Measurements from ENCODE around the gene EFHC1.

Gene EFHC1

DNA sequence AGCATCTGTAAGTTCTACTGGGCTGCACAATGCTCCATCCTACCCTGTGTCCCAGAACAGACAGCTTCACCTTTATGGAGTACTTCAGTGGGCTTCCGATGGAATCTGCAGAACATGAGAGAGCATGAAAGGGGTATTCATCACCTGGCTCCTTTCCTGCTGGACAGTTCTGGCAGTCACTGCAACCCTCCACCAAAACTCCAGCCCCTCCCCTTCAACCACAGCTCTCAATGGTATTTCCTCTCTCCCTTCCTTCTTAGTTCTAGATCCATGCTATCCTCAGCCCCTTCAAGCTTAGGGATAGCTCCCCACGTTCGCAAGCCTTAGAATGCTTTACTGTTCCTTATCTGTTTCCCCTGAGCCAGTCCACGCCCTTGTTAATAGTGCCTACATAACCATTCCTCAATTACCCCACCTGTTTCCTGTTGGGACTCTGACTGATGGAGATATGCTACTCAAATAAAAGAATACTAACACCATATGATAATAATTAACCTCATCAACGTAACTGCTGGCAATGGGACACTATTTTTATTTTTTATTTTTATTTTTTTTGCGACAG, 130.0 kb downstream of the EFHC1 start:
- in situ Hi-C loops (cut with MboI; ENCODE audit: low sequenced_read_pairs): no loop called here

DNA sequence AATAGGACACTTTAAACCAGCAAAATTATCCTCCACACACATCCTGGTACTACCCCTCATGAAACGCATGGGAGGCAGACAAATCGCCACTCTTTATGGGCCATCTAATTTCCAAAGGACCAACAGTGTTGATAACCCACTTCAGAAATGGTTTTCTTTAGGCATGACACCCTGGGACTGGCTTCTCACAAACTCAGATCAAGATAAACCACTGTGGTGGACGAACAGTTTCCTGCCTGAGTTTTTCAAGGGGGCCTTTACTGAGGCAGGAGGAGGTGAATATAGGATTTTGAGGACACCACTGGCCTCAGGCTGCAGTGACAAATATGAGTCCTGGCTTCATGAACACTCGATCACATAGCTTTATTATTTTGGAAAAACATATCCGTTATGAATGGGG, 130.7 kb downstream of the EFHC1 start:
- in situ Hi-C loops (cut with MboI; ENCODE audit: low sequenced_read_pairs): no loop called here

DNA sequence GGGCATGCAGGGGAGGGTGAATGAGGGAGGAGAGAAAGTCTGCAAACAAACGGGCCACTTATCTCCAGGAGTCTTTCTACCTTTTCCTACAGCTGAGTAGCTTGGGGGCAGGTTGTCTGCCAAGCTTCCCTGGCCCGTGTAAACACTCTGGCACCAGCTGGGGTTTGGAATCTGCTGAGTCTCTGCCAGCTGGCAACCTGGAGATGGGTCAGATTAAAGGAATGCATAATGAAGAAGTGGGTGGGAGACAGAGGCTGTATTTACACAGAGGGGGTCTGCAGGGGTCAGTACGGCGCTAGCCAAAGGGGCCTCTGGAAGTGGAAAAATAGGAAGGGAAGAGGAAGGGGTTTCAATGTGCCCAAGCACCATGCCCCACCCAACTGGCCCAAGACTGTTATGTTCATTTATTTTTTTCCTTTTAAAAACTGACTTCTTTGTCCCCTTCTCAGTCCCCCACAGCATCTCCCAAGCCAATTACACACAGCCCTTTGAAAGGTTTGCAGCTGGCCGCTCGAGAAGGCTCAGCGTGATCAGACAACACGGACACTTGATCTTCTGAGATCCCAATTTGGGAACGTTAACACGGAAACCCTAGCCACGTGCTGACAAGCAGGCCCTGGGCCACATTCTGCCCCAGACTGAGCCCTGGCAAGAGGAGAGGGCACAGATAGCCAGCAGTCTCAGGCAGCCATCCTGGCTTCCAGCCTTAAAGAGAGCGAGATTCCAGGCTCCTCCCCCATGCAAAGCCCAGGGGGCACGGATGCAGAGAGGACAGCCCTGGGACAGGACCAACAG, 131.5 kb downstream of the EFHC1 start:
- in situ Hi-C loops (cut with MboI; ENCODE audit: low sequenced_read_pairs): no loop called here

DNA sequence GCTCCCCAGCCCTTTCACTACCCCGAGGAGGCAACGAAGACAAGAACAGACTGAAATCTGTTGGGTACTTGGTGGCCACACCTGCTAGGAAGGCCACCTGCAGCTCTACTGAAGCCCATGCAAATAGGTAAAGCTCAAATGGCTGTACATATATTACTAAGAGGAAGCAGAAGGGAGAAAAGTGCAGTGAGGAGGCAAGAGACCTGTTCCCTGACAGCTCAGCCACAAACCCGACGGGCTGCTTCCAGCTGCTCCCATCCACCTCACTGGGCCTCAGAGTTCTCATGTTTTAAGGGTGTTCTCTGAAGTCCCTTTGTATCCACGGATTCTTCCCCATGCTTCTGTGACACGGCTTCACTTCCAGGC, 132.1 kb downstream of the EFHC1 start:
- in situ Hi-C loops (cut with MboI; ENCODE audit: low sequenced_read_pairs): no loop called here

DNA sequence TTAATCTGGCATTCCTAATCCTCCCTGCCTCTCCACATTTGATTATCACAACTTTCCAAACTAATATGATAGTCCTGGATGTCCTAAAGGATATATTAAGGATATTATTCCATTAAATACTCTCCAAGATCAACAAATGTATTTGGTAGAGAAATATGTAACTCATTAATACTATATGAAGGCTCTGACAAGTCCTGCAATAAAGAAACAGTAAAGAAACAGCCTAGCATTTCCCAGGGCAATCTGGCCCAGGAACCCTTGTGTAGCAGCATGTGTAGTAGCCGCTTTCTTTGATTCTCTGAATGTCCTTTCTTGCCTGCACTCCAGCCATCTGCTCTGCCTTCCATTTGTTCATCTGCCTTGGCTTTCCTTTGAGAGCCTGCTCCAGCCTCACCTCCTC, 133.0 kb downstream of the EFHC1 start:
- in situ Hi-C loops (cut with MboI; ENCODE audit: low sequenced_read_pairs): no loop called here

DNA sequence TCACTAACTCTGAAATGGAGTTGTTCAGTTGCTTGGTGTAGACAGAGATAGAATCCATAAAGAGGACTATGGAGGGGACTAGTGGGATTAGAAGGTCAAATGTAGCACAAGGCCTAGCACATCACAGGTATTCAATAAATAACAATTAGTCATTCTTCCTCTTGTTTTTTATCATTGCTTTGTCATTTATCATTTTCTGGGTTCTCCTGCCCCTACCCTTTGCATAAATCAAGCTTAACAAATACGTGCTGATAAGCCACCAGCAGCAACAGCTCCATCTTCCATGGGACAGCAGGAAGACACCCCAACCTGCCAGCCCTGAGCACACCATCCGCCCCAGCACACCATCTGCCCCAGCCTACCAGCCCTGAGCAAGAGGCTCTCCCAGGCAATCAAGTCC, 133.6 kb downstream of the EFHC1 start:
- in situ Hi-C loops (cut with MboI; ENCODE audit: low sequenced_read_pairs): no loop called here

DNA sequence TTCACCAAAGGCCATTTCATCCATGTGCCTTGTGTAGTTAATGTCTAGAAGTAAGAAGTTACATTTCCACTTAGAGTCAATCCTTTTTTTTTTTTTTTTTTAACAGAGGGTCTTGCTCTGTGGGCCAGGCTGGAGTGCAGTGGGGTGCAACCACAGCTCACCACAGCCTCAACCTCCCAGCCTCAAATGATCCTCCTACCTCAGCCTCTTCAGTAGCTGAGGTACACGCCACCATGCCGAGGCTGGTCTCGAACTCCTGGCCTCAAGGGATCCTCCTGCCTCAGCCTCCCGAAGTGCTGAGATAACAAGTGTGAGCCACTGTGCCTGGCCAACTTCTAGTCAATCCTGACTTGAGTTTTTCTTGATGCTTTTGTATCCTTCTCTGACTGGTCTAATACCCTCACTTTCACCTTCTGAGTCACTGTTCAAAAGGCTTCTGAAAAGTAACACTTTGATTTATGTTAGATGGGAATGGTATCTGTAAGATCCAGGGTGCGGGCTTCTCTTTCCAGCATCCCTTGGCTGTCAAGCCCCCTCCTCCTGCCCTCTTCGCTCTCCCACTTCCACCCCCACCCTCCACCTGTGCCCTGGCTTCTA, 134.6 kb downstream of the EFHC1 start:
- in situ Hi-C loops (cut with MboI; ENCODE audit: low sequenced_read_pairs): no loop called here

DNA sequence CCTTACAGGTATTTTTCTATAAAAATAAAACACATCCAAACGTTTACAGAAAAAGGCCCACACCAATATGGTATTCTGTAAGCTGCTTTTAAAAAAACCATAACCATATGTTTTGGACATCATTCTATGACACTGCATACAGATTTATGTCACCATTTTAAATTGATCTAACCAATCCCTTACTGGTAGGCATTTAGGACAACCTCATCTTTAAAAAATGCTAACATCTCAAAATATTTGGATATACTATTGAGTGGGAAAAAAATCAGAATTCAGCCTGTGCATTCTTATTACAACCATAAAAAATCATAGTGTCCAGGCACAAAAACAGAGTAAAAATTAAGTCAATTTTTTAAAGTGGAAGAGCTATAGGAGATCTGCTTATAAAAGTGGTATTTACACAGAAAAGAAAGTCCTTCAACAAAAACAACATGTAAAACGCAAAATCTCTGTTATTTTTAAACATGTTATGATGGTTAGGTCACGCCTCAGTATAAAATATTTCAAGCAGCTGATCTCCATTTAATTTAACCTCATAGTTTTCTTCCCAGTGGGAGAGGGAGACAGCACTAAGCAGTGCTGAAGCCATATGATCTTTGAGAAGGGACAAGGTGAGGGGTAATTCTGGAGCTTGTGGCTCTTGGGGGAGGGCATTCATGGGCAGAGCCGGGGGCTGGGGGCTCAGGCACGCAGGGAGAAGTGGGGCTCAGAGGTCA, 135.5 kb downstream of the EFHC1 start:
- in situ Hi-C loops (cut with MboI; ENCODE audit: low sequenced_read_pairs): no loop called here

DNA sequence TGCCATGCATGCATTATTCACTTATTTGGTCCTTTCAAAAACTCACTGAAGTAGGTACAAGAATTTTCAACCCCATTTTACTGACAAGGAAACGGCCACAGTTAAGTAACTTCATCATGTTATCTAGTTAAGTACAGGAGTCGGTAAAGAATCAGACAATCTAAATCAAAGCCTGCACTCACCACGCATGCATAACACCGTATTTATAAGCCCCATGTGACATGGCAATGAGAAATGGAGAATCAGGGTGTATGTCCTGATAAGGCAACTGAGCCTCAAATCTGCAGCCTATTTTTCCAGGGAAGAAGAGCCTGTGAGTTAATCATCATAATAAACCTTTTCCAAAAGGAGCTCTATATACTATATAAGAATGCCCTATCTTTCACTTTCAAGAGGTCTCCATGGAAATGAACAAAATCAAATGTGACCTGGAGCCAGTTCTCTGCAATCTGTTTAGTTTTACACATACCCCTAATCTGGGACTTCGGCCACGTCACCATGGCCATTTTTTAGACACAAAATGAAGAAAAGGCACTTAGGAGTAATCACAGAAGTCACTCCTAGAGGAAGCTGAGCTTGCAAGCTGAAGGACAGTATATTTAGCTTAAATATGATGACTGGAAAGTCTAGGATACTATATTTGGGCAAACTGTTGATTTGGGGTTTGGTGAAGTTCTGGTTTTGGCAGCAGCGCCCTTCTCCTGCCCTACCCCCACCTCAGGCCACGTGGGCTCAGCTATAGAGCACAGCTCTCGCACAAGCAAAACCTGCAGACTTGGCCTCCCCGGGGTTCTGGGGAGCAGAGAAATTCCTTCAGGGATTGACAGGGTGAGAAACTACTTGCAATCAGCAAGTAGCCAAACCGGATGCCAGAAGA, 137.5 kb downstream of the EFHC1 start:
- in situ Hi-C loops (cut with MboI; ENCODE audit: low sequenced_read_pairs): no loop called here

DNA sequence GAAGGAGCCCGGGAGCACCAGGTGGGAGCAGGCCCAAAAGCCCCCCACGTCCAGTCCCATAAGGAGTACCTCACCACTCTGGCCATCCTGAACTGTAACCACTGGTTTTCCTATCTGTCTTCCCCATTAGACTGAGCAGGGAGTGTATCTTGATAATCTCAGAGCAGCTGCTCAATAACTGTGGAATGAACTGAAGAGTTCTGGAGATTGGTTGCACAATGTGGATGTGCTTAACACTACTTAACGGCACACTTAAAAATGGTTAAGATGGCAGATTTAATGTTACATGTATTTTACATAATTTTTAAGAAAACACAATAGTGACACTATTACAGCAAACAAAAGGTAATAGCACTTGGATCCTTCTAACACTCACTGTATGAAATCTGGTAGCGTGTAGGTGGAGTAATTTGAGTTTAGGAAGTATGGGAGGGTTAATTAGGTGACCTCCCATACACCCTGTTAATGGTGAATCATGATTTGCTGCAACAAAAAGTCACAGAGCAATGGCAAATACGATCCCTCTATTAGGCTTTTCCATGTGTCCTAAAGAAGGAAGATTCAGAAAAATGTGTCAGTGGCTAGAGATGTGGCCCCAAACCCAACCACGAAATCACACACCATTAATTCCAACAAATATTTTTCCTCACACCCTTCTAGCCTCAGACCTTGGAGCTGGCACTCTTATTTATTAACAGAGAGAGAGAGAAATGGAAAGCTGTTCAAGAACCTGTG, 138.3 kb downstream of the EFHC1 start:
- in situ Hi-C loops (cut with MboI; ENCODE audit: low sequenced_read_pairs): no loop called here

DNA sequence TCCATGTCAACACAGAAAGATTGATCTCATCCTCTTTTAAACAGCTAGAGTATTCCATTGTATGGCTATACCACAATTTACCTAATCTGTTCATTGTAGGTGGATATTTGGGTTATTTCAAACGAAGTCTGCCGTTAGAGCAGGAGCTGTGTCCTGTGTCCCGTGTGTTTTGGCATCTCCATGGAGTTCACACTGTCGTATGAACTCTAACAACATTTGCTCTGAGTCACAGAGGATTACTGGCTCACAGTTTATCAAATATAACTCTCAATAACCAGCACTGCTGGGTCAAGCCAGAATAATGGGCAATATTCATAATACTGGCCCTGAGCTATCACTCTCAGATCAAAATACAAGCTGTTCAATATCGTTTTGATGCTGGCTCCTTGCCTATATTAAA, 140.3 kb downstream of the EFHC1 start:
- in situ Hi-C loops (cut with MboI; ENCODE audit: low sequenced_read_pairs): no loop called here

DNA sequence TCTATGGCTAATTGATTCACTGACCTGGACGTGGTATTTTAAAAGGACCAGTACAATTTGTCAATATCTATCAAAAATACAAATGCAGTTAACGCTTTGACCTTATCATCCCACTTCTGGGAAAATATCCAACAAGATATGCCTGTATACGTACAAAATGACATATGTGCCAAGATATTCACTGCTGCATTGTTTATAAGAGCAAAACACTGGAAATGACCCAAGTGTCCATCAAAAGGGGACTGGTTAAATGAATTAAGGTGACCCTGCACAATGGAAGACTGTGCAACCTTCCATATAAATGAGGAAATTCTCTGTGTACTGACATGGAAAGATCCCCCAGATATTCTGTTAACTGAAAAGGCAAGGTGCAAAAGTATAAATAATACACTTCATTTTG, 142.8 kb downstream of the EFHC1 start:
- in situ Hi-C loops (cut with MboI; ENCODE audit: low sequenced_read_pairs): no loop called here

DNA sequence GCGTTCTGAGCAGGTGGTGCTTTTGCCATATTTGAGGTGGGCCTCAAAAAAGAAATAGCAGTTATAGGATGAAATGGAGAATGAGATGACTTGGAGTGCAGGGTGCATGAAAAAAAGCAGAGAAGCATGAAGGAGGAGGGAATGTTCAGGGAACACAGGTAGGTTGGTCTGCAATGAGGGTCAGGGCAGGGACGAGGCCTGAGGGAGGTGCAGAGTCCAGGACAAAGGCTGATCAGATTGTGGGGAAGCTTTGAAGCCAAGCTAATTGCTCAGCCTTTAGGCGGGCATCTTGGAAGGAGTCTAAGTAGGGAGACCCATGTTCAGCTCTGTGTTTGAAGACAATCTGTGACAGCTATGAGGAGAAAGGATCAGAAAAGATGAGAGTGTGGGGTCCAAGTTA, 144.7 kb downstream of the EFHC1 start:
- in situ Hi-C loops (cut with MboI; ENCODE audit: low sequenced_read_pairs): no loop called here

DNA sequence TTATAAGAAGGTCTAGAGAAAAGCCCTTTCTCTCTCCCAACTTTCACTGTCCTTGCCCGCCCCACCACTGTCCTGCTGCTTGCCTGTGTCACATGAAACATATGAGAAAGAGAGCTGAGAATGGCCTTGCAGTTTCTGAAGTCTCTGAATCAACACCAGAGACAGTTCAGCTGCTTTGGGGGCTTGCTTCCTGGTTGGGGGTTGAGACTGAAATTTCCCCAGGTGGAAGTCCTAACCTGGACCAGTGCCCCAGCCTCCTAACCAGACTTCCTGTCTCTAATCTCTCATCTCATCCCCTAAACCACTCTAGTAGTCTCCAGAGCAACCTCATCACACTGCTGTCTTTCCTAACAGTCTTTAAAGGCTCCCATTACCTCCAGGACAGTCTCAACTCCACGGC, 146.1 kb downstream of the EFHC1 start:
- in situ Hi-C loops (cut with MboI; ENCODE audit: low sequenced_read_pairs): no loop called here

DNA sequence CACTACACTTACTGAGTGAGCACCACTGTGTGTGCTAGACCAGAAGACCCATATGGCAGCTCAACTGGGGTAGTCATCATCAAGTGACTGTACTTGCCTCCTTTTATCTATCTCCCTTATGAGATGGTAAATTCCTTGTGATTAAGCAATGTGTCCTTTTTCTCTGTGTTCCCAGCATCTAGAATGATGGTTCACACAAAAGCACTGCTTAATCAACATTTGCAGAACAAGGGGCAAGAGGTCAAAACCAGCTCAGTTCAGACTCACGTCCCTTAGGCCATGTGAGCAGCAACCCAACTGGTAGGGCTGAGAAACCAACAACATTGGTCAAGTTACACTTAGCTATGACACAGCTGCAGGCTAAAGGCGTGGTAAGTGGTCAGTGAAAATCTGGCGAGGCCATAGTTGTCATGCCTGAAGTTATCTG, 146.7 kb downstream of the EFHC1 start:
- in situ Hi-C loops (cut with MboI; ENCODE audit: low sequenced_read_pairs): no loop called here

DNA sequence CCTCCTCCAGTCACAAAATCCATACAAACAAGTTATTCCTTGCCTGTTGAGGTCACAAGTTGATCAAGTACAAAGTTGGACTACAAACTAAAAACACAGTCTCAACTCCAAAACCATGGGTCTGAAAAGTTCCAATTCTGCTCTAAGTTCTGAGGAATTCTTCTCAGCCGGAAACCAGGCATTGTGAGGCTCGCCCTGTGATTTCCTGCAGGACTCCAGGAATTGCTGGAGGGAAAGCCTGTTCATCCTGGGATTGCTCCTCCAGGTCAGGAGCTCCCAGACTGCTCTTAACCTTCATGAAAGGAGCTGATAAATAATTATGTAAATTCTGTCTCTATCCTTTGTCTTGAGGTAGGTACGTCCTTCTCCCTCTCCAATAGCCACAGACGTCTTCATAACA, 148.2 kb downstream of the EFHC1 start:
- in situ Hi-C loops (cut with MboI; ENCODE audit: low sequenced_read_pairs): no loop called here

DNA sequence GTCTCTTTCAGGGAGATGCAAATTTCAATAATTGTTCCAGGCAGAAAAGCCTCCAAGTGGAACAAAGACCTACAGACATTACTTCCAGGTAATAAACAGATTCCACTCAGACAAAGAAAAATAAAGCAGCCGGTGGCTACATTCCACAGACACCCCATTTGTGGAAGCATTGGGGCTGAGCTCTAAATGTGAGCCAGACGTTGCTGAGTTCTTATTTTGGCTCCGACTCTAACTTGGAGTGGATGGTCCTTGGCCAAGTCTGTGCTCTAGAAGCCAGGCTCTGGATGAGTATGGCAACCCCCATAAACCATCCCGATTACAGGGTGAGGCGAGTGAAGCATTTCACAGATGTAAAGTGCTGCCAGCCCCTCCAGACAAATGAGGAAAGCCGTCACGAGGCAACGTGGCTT, 150.2 kb downstream of the EFHC1 start:
- in situ Hi-C loops (cut with MboI; ENCODE audit: low sequenced_read_pairs): no loop called here

DNA sequence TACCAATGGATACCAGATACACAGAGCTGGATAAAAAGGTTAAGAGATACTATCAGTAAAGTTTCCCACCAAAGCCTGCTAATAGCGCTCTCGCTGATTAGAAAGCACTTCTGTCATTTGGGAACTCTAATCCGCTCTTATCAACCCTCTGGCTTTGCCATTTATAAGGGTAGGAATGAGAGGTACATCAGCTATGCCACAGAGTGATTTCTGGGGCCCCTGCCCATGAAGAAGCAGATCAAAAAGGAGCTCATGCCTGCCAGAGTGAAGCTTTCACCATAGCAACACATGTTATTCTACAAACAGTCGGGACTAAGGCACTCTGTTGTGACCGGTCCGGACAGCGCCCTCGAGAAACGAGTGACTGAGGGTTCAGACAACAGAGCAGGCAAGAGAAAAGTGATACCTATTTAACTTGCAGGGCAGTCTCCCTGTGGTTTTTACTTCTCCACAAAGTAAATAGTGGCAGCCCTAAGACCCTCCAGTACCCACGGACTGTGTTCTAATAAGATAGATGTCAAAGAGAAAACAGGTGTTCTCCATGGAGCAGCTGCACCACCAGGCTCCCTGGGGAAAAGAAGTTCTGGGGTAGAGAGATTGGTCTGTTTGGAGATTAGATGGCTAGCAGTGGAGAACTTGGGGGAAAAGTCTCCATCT, 151.1 kb downstream of the EFHC1 start:
- in situ Hi-C loops (cut with MboI; ENCODE audit: low sequenced_read_pairs): no loop called here

DNA sequence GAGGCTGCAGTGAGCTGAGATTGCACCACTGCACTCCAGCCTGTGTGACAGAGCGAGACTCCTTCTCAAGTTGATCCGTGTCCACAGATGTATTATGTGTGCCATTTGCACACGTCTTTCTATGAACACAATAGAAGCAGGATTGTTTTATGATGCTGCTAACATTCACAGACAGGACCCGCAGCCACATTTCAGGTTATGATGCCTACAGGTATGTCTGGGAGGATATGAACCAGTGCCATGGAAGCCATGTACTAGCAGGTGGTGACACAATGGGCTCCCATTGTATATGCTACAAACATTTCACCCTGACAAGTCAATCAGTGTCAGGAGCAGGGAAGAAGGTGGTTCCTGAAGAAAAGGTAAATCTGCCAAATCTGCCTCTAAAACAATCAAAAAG, 152.4 kb downstream of the EFHC1 start:
- in situ Hi-C loops (cut with MboI; ENCODE audit: low sequenced_read_pairs): no loop called here

DNA sequence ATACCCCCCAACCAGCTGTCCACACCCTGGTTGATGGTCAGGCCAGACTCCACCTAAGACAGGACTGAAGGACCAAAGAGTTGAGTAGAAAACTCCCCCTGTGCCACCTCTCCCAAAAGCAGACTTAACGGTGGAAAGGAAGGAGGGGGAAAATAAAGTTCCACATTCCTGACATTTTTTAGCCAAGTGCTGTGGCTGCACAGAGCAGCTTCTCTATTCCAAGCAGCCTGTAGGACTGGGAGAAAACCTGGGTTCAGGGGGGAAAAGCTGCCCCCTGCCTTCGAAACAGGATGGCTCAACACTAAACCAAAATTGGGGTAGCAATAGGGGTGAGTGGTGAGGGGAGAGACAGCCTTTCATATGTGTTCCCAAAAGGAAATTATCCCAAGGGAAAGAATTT, 153.2 kb downstream of the EFHC1 start:
- in situ Hi-C loops (cut with MboI; ENCODE audit: low sequenced_read_pairs): no loop called here

Measured in hTERT RPE-1 (cell line).